ENCODE measurements around the gene SUPT5H. TPM values are rescaled to one million over a fixed set of nuclear protein-coding genes. Genes with fewer than 3 reads are reported as not detected.

SUPT5H gene
- total RNA-seq, 1 donor from 2014 or later: 139 TPM

DNA sequence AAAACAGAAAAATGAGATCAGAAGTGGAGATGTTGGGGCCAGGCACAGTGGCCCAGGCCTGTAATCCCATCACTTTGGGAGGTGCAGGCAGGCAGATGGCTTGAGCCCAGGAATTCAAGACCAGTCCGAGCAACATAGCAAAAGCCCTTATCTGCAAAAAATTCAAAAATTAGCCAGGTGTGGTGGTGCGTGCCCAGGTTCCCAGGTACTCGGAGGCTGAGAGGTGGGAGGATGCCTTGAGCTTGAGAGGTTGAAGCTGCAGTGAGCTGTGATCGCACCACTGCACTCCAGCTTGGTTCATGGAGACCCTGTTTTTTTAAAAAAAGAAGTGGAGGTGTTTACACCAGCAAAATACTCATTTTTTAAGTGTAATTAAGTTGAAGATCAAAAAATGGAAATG, 45.3 kb upstream of the SUPT5H start:
- TF ChIP-seq, protein P1, sequence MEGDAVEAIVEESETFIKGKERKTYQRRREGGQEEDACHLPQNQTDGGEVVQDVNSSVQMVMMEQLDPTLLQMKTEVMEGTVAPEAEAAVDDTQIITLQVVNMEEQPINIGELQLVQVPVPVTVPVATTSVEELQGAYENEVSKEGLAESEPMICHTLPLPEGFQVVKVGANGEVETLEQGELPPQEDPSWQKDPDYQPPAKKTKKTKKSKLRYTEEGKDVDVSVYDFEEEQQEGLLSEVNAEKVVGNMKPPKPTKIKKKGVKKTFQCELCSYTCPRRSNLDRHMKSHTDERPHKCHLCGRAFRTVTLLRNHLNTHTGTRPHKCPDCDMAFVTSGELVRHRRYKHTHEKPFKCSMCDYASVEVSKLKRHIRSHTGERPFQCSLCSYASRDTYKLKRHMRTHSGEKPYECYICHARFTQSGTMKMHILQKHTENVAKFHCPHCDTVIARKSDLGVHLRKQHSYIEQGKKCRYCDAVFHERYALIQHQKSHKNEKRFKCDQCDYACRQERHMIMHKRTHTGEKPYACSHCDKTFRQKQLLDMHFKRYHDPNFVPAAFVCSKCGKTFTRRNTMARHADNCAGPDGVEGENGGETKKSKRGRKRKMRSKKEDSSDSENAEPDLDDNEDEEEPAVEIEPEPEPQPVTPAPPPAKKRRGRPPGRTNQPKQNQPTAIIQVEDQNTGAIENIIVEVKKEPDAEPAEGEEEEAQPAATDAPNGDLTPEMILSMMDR (IDR thresholded peaks at IDR 0.05; ENCODE audit: unreplicated experiment): no peak
- Mint-ChIP-seq H3K4me1 (ENCODE audit: unreplicated experiment) (peaks cover 23% of the 10 kb centered on the region), H3K27ac (ENCODE audit: unreplicated experiment) (no peak overlapping the region), H3K27me3 (ENCODE audit: unreplicated experiment) (peaks cover 23% of the 10 kb centered on the region), H3K9me3 (ENCODE audit: unreplicated experiment) (no peaks in the 10 kb centered on the region), H3K4me3 (ENCODE audit: unreplicated experiment) (peak overlapping the region; percentile 42), H3K36me3 (ENCODE audit: low read depth, unreplicated experiment) (peaks cover 11% of the 10 kb centered on the region)
- no peak for DNase-seq (ENCODE audit: low spot score)

DNA sequence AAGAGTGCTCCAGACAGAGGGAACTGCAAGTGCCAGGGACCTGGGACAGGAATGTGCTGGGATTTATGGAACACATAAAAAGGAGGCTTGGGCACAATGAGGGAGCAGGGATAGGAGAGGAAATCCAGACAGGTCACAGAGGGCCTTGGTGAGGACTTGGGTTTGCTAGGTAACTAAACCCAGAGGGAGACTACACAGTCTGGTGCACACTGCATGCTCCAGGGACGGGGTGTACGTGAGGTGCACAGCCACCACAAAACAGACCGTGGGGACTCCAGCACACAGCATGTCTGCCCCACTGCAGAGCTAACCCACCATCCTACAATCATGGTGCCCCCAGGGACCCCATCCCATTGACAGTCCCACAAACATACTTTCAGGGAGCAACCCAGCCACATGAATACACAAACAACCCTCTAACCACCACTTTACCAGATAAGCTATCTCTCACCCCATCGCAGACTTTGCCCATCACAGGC, 44.3 kb upstream of the SUPT5H start:
- TF ChIP-seq, protein P1 (IDR thresholded peaks at IDR 0.05; ENCODE audit: unreplicated experiment): no peak
- H3K36me3 Mint-ChIP-seq (ENCODE audit: low read depth, unreplicated experiment): peaks cover 8% of the 10 kb centered on the region
- no peaks in the 10 kb centered on the region for H3K9me3 Mint-ChIP-seq (ENCODE audit: unreplicated experiment)
- peak overlapping the region; percentile 92 for H3K27ac Mint-ChIP-seq (ENCODE audit: unreplicated experiment)
- peaks cover 22% of the 10 kb centered on the region for H3K27me3 Mint-ChIP-seq (ENCODE audit: unreplicated experiment)
- no peak for DNase-seq (ENCODE audit: low spot score)
- peaks cover 24% of the 10 kb centered on the region for H3K4me1 Mint-ChIP-seq (ENCODE audit: unreplicated experiment)
- peak overlapping the region; percentile 60 for H3K4me3 Mint-ChIP-seq (ENCODE audit: unreplicated experiment)

DNA sequence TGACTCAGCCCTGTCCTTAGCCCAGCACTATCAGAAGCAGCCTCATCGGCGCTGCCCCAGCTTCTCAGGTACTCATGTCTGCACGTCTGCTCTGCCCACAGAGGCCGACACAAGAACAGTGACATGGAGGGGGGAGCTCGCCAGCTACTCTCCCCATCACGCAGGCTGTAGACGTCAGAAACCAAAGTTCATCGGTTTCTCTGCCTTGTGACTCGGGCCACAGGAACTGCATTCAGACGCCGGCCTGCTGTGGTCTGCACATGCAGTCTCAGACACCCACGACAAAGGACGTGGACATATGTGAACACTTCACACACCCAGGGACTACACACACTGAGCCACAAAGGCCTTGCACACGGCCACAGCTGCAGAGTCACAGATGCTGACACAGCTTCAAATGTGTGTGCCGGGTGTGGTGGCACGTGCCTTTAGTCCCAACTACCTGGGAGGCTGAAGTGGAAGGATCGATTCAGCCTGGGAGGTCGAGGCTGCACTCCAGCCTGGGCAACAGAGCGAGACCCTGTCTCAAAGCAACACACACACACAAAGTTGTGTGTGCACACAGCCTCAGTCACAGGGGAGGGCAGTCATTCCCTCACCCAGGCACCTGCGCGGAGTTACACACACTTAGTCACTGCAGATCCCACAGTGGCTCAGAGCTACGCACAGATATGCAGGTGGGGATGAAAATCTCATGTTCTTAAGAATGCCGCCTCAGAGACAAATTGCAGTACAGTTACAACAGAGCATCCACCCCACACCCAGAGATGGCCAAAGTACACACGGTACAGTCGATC, 43.6 kb upstream of the SUPT5H start:
- no peak for DNase-seq (ENCODE audit: low spot score)
- H3K4me1 Mint-ChIP-seq (ENCODE audit: unreplicated experiment): peaks cover 26% of the 10 kb centered on the region
- peak overlapping the region; percentile 92 for H3K27ac Mint-ChIP-seq (ENCODE audit: unreplicated experiment)
- no peaks in the 10 kb centered on the region for H3K9me3 Mint-ChIP-seq (ENCODE audit: unreplicated experiment)
- TF ChIP-seq, protein P1 (IDR thresholded peaks at IDR 0.05; ENCODE audit: unreplicated experiment): no peak
- peak overlapping the region; percentile 83 for H3K4me3 Mint-ChIP-seq (ENCODE audit: unreplicated experiment)
- H3K27me3 Mint-ChIP-seq (ENCODE audit: unreplicated experiment): peaks cover 25% of the 10 kb centered on the region
- H3K36me3 Mint-ChIP-seq (ENCODE audit: low read depth, unreplicated experiment): peaks cover 8% of the 10 kb centered on the region

DNA sequence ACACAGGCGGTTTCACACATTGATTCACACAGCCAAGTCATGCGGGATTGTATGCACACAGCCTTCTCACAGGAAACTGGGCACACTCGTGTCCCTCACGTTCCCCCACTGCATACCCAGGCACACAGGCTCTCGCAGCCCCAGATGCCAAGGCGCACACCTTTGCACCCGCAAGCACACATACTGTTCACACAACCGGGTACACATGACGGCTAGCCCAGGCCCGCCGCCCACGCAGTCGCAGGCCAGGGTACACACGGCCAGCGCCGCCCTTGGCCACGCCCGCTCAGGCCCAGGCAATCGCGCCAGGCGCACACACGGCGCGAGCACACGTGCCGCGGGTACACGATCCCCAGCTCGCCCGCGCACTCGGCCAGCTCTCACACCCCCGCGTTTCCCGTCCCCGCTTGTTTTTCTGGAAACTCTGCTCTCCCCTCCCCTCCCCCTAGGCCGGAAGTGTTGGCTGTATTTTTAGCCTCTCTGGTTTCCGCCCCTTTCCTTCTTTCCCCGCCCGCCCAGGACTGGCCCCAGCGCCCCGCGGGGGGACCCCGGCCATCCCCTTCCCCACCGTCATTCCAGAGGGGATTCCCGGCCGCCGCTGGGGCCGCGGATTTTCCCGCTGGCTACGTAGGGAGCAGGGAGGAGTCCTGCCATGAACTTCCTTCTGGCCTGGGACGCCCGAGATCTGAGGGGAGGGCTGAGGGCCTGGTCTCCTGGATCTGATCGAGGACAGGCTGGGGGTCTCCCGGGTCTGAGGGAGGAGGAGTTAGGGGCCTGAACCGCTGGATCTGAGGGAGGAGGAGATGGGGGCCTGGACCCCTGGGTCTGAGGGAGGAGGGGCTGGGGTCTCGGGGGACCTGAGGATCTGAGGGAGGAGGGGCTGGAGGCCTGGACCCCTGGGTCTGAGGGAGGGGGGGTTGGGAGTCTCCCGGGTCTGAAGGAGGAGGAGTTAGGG, 42.8 kb upstream of the SUPT5H start:
- H3K9me3 Mint-ChIP-seq (ENCODE audit: unreplicated experiment): no peaks in the 10 kb centered on the region
- peak overlapping the region; percentile 83 for H3K4me3 Mint-ChIP-seq (ENCODE audit: unreplicated experiment)
- peak overlapping the region; percentile 97 for H3K27ac Mint-ChIP-seq (ENCODE audit: unreplicated experiment)
- DNase-seq (ENCODE audit: low spot score): peak; percentile 81
- peaks cover 8% of the 10 kb centered on the region for H3K36me3 Mint-ChIP-seq (ENCODE audit: low read depth, unreplicated experiment)
- H3K27me3 Mint-ChIP-seq (ENCODE audit: unreplicated experiment): peaks cover 25% of the 10 kb centered on the region
- peaks cover 26% of the 10 kb centered on the region for H3K4me1 Mint-ChIP-seq (ENCODE audit: unreplicated experiment)
- TF ChIP-seq, protein P1 (IDR thresholded peaks at IDR 0.05; ENCODE audit: unreplicated experiment): no peak
